Neural cell (in vitro differentiated cells): ENCODE measurements around the gene MOSMO.

ENCODE experiments used
- CTCF ChIP-seq: fragments of 450-650 bp; IDR thresholded peaks from 2 replicates; pipeline ENCODE4 v1.5.1; 2014; ENCODE audit warnings: antibody characterized with exemption, mild to moderate bottlenecking, moderate library complexity; ENCODE audit not compliant: poor library complexity, severe bottlenecking
- EP300 ChIP-seq: fragments of 450-650 bp; conservative IDR thresholded peaks from 2 replicates; pipeline ENCODE4 v1.6.1; 2014; ENCODE audit warnings: antibody characterized with exemption, mild to moderate bottlenecking, moderate library complexity; ENCODE audit not compliant: poor library complexity, severe bottlenecking
- EZH2 ChIP-seq: fragments of 200-600, 300-800 bp; shearing (Covaris generic), sonication (generic); IDR thresholded peaks from 2 replicates; pipeline ENCODE4 v1.6.1; 2014; ENCODE audit warnings: antibody characterized with exemption, low read length, borderline replicate concordance, mild to moderate bottlenecking; ENCODE audit not compliant: insufficient read depth, poor library complexity, severe bottlenecking
- MXI1 ChIP-seq: fragments of 450-650 bp; conservative IDR thresholded peaks from 2 replicates; pipeline ENCODE4 v1.6.1; 2014; ENCODE audit warnings: antibody characterized with exemption, mild to moderate bottlenecking; ENCODE audit not compliant: poor library complexity, severe bottlenecking
- POLR2AphosphoS5 ChIP-seq: IDR thresholded peaks from 2 replicates; pipeline ENCODE4 v1.6.1; 2012
- RAD21 ChIP-seq: fragments of 450-650 bp; conservative IDR thresholded peaks from 2 replicates; pipeline ENCODE4 v1.6.1; 2014; ENCODE audit warnings: antibody characterized with exemption, mild to moderate bottlenecking, moderate library complexity
- SMC3 ChIP-seq: fragments of 450-650 bp; conservative IDR thresholded peaks from 2 replicates; pipeline ENCODE4 v1.6.1; 2014; ENCODE audit warnings: antibody characterized with exemption, mild to moderate bottlenecking, moderate library complexity; ENCODE audit not compliant: poor library complexity
- TF ChIP-seq, protein P1 (sequence below): IDR thresholded peaks from 2 replicates; pipeline ENCODE4 v1.6.1; 2012; ENCODE audit warnings: borderline replicate concordance

DNA sequence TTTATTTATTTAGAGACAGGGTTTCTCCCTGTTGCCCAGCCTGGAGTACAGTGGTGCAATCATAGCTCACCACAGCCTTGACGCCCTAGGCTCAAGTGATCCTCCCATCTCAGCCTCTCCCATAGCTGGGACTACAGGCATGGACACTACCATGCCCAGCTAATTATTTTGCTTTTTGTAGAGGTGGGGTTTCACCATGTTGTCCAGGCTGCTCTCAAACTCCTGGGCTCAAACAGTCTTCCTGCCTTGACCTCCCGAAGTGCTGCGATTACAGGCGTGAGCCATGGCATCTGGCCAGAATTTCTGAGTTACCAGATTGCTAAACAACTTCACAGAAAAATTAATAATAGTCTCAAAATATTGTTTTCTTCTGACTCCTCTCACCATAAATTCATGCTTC lies 21.7 kb downstream of the MOSMO start:
- TF ChIP-seq CTCF, result no peak
- no peak for TF ChIP-seq RAD21
- no peak for TF ChIP-seq EP300
- no peak for TF ChIP-seq SMC3
- TF ChIP-seq, protein P1, sequence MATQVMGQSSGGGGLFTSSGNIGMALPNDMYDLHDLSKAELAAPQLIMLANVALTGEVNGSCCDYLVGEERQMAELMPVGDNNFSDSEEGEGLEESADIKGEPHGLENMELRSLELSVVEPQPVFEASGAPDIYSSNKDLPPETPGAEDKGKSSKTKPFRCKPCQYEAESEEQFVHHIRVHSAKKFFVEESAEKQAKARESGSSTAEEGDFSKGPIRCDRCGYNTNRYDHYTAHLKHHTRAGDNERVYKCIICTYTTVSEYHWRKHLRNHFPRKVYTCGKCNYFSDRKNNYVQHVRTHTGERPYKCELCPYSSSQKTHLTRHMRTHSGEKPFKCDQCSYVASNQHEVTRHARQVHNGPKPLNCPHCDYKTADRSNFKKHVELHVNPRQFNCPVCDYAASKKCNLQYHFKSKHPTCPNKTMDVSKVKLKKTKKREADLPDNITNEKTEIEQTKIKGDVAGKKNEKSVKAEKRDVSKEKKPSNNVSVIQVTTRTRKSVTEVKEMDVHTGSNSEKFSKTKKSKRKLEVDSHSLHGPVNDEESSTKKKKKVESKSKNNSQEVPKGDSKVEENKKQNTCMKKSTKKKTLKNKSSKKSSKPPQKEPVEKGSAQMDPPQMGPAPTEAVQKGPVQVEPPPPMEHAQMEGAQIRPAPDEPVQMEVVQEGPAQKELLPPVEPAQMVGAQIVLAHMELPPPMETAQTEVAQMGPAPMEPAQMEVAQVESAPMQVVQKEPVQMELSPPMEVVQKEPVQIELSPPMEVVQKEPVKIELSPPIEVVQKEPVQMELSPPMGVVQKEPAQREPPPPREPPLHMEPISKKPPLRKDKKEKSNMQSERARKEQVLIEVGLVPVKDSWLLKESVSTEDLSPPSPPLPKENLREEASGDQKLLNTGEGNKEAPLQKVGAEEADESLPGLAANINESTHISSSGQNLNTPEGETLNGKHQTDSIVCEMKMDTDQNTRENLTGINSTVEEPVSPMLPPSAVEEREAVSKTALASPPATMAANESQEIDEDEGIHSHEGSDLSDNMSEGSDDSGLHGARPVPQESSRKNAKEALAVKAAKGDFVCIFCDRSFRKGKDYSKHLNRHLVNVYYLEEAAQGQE, result no peak
- no peak for TF ChIP-seq EZH2
- no peak for TF ChIP-seq POLR2AphosphoS5
- TF ChIP-seq MXI1, result no peak
